Measurements from ENCODE around the gene CDH2.
A peak's percentile ranks its signal among the peaks of the same experiment; 100 is the strongest.

CDH2 gene

DNA sequence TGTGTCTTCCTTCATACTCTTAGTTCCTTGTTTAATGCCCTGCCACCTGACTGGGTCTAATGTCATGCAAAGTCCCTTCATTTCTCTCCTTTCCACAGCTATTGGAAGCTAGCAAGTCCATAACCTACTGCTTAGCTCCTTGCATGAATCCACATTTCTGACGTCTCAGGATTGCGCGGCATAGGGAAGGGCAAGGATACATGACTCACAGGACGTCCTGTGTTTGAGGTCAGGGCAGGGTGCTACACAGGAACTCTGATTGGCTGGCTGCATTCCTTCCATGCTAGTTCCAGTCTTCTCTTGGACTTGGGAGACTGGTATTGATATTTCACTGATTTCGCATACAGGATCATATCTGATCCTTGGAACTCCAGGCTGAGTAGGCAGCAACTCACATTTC is 137.9 kb downstream of the CDH2 start:
- DNase-seq, result peak; percentile 62

DNA sequence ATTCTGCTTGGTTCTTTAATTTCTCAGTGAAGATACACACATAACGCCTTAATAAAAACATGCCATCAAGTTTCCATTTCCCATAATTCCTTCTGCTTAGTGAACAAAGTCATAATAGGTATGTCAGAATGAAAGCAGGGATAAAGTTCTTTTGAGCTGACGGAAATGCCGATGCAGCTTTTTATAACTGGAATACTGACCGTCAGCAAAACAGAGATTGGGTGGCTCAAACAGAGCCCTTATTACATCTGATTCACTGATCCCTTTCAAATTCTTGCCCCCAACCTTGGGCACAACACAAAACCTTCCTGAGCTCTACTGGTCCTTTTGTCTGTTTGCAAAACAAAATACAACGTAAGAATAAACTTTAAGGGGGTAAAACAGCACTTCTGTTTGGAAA is 140.4 kb downstream of the CDH2 start:
- DNase-seq, result no peak

DNA sequence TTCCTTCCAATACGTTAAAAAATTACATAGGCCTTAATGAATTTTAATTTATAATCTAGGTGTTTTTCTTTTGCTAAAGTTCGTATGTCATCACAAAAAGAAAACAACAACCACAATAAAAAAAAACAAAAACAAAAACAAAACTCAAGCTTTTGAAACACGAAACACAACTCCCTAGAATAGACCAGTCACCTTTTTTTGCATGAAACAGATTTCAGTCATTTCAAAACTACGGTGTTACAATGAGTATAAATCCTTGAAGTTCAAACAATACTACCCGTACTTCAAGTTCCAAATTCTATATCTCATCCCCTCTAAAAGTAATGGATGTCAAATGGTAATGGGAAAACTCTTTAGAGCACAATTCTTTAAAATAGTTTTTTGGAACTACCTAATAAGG is 142.4 kb downstream of the CDH2 start:
- no peak for DNase-seq

DNA sequence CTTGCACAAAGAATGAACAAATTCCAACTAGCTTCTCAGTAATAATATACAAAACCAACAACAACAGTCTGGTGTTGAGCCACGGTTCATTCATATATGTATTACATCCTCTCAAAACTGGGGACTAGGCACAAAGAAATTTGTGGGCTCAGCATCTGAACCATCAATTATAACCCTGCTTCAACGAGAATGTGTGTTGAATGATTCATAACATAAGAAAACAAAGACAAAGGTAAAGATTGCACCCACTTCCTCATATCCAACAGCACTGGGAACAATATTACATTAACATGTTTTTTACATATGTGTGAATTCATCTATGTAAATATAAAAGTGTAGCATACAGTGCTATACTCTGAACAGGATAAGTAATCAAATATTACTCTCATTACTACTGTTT is 144.8 kb downstream of the CDH2 start:
- no peak for DNase-seq

DNA sequence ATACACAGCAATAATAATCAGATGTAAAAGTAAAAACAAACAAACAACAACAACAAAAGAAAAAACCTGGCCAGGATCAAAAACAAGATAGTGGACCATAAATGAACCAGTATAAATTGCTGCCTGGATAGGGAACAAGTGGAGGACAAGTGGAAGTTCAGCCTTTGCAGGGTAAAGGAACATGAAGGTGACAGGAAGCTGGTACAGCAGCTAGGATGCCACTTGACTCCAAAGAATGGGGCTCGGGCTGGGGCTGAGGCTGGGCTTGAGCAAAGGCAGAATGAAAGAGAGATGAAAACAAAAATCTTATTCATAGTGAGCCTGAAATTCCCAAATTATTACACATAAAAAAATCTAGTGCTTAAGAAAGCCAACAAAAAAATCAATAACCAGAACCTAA is 146.5 kb downstream of the CDH2 start:
- no peak for DNase-seq

DNA sequence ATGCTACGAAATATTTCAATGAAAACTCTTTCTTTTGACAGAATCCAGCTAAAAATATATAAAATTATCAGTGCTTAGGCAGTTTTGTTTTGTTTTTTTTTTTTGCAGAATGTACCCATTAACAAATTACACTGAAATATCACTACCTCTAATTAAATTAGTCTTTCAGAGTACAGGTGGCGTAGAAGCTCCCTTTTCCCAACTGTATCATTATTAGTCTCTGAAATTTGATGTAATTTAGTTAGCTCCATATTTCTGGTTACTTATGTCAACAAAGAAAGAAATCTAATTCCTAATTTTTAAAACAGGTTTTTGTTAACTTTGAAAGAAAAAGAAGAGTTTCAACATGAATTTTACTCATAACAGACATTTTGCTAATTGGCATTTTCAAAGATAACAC is 149.2 kb downstream of the CDH2 start:
- no peak for DNase-seq

DNA sequence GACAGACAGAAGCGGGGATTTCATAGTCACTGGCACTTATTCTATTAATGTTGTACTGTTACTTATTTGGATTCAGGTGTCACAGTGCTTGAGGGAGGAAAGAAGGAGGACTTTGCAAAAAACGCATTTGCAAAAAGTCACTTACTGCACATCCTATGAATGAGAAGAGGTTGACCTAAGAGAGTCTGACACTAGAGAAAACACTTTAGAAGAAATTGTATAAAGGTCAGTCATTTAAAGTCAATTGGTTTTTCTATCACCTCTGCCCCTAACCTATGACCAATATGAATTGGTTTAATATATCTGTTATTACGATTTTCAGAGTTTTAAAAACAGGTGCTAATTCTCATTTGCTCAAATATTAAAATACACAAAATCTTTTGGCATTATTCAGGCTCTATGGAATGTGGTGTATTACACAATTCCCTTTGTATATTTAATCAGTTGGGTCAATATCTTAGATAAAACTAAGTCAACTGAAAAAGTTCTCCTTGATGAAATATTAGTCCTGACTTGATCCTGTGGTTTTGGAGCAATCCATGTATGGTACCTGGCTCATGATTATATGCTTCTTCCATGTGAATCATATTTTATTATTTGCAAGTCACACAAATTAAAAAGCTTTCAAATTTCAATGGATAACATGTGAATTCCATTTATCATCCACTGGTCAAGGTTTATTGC is 157.4 kb downstream of the CDH2 start:
- no peak for DNase-seq

DNA sequence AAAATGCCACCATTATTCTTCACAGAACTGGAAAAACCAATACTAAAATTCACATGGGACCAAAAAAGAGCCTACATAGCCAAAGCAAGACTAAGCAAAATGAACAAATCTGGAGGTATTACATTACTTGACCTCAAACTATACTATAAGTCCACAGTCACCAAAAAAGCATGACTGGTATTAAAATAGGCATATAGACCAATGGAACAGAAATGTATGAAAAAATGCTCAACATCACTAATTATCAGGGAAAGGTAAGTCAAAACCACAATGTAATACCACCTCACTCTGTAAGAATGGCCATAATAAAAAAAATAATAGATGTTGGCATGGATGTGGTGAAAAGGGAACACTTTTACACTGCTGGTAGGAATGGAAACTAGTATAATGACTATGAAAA is 158.6 kb downstream of the CDH2 start:
- DNase-seq, result no peak

DNA sequence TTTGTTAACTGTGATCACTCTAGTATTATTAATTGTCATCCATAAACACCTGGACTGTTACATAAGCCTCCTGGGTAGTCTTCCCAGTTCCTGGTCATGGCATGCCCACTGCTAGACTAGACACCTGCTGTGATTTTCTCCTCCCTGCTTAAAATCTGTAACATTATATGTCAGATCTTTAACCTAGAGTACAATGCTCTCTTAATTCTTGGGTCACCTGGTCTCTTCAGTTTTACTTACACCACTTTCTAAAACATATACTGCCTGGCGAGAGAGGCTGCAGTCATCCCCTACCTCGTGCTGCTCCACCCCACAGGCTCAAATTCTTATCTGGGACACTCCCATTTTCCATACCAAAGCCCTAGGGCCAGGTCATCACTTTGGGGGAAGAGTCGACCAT is 161.3 kb downstream of the CDH2 start:
- DNase-seq, result no peak

DNA sequence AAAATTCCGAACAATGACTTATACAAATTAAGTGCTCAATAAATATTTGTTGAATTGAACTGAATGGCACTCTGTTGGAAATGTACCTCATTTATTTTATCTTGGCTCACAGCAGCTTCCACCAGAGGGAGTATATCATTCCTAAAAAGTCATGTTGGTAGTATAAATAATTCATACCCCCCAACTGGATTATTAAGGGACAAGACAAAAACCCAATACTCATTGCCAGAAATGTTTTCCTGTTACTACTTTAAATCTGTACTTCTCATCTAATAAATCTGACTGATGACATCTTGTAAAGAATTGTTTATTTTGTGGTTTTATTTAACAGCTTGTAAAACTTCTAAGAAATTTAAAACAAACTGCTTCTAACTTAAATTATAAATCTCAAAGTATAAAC is 163.9 kb downstream of the CDH2 start:
- no peak for DNase-seq

DNA sequence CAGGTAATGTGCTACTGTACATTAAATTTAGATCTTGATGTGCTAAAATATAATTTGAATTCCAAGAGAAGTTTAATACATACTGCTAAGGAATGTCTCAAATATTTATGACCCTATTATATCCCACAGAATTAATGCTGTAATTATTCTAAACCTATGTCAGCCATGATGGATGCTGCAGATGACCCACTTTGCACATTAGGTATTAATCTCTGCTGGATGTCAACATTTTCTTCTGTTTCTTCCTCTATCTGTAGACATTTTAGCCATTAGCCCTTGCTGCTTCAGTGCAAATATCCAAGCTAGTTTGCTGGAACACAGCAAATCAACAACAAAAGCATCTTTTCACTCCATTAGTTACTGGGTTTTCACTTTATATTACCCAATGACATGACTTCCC is 164.6 kb downstream of the CDH2 start:
- DNase-seq, result no peak

DNA sequence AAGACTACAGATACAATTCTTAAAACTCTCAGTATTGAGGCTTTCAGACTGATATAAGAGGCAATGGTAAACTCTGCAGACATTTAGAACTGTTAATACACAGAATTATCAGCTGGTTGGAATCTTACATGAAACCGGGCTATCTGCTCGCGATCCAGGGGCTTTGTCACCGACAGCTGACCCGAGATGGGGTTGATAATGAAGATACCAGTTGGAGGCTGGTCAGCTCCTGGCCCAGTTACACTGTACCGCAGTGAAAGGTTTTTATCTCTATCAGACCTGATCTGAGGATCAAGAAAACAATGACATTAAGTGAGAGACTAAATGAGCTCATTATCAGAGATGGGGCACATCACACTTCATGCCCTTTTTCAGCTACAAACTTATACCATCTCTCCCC is 167.3 kb downstream of the CDH2 start:
- DNase-seq, result no peak

DNA sequence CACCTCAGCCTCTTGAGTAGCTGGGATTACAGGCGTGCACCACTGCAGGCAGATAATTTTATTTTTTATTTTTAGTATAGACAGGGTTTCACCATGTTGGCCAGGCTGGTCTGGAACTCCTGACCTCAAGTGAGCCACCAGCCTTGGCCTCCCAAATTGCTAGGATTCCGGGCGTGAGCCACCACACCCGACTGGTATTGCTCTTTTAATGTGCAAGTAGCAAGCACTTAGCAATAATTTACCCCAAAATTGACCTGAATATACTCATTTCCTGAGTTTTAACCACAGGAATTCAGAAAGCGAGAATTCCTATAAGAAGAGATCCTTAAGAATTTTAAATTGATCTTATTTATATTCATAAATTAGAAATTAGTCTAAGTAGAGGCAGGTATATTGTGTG is 169.1 kb downstream of the CDH2 start:
- no peak for DNase-seq

DNA sequence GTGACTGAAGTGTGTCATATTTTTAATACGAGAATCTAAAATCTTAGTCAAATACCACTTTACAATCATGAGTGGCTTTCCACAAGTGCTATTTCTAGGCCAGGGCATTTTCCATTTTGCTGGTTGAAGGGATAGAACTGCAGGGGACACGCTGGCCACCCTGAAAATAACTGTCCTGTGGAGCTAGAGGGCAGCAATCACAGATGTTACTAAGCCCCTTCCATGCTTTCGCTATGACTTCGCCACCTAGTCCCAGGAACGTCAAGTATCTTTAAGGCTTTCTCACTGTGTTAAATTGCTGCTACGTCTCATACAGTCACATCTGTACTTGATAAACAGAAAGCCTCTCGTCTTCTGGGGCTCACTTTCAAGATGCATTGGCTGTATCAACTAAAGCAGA is 171.8 kb downstream of the CDH2 start:
- DNase-seq, result no peak

DNA sequence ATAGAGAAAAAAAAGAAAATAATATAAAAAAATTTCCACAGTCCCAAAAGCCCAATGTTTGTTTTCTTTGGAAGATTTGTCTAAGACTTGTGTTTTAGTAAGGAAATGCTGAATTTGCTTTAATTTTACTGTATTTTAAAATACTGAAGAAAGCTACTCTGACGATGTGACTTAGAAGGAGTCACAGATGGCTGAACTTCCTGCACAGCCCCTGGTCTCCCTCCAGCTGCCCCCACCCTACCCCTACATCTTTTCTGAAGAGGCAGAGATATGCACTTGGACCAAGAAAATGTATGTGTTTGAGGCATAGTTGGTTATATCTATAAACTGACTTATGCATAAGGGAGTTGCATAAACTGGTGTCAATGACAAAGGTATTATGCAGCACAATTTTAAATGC is 172.3 kb downstream of the CDH2 start:
- no peak for DNase-seq

DNA sequence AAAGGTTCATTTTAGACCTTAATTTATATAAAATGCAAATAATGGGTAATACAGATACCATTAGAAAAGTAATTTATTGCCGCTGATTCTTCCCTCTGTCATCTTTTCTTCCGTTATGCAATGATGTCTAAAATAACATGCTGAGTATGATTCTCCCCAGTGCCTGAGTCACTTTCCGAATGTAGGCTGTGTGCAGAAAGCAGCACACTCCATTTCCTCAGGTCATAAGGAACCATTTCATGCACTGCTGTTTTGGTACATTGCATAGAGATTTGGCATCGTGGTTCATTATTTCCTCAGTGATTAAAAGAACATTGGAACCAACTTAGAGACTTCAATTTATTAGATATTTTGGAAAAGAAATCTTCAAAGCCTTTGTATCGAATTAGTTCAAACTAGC is 173.5 kb downstream of the CDH2 start:
- no peak for DNase-seq

DNA sequence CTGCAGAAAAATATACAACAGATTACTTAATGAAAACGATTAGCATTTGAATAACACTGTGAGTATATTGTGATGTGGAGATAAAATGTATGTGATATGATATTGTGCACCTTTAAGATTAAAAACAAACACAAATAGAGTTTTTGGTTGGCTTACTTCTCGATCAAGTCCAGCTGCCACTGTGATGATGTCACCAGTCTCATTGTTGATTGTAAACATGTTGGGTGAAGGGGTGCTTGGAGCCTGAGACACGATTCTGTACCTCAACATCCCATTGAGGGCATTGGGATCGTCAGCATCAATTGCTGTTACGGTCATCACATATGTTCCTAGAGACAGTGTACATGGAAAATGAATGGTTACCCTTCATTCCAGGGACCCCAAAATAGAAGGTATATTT is 174.1 kb downstream of the CDH2 start:
- no peak for DNase-seq

DNA sequence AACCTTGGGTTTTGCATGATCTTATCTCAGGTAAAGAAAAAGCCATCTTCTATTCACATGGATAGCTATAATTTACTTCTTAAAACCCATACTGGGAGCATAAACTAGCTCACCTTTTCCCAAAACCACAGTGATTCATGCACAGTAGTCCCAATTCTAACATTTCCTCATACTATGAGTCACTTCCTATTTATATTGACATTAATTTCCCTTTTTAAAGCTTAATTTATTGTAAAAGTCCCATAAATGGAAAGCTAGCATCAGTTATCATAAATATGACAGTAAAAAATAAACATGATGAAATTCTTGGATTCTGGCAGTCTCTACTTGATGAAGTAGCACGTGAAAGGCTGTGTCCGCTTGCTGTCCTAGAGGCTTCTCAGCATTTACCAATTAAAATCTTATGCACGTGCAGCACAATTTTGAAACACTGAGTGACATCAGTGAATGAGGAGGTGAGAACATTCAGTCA is 180.1 kb downstream of the CDH2 start:
- no peak for DNase-seq

DNA sequence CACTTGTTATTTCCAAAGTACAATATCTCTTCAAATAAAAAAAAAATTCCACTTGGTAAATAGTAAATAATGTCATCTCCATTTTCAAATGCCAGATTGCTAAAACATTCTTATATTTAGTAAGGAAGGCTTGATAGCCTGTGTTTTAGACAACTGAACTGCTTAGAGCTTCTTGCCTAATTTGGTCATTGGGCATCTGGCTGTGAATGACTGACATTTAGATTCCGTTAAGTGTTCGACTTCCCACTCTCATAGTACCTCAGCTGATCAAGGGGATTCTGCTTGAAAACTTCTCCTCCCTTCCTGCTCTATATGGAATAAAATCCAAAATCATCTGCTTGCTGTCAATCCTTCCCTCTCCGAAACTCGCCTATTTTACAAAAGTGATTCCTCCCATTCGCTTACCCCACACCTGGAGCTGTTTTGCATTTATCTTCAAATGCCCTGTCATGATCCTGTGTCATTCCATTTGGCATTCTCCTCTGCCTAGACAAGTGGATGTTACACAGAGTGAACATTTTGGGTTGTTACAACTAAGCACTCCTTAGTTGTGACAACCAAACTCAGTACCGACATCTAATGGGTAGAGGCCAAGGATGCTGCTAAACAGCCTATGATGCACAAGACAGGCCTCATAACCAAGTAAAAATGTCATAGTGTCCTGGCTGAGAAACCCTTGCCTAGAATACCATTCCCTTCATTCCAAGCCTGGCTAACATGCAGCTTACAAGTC is 181.0 kb downstream of the CDH2 start:
- DNase-seq, result no peak

DNA sequence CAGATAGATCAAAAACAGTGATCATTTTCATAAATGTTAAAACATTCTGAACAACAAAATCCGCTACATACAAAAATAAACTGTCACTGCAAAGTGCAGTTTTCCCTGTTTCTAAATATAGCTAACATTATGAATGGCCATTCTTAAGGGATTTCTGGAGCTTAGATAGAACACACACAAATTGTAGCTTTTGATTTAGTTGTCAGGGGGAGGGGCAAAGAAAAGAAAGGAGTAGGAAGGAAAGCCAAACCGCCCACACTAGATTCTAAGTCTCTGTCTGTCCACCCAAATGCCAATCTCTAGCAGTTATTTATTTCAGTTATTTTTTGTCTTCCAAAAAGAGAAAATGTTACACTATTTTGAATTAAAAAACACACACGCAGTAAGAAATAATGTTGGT is 182.4 kb downstream of the CDH2 start:
- no peak for DNase-seq

DNA sequence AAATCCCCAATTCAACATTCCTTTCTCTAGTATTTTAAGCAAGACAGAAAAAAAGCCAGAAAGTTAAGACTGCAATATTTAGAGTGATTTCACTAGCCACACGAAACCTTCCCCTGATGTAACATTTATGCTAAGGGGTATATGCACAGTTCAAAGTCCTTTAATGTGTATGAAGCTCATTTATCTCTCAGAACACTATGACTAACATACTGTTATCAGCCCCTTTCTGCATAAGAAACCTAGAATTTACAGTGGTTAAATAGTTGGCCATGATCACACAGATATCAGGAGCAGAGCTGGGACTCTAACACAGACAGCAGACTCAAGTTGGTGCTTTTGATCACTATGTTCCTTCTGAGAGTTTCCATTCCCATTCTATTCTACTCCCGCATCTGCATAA is 185.5 kb downstream of the CDH2 start:
- no peak for DNase-seq

DNA sequence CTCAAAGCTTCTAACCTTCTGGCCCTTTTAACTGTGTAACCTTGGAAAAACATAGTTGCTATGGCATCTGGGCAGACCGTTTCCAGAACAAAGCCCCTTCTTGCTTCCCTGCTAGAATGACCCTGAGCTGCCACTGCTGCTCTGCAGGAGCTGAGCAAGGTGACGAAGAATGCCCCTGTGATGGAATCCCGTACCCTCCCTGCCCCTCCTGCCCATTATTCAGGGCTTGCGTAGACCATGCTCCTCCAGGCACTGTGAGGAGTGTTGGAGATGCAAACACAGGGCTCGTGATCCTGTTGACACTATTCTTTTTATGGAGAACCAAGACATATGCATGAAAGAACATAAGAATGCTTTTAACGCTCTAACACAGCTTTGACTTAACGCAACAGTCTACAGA is 191.1 kb downstream of the CDH2 start:
- no peak for DNase-seq

DNA sequence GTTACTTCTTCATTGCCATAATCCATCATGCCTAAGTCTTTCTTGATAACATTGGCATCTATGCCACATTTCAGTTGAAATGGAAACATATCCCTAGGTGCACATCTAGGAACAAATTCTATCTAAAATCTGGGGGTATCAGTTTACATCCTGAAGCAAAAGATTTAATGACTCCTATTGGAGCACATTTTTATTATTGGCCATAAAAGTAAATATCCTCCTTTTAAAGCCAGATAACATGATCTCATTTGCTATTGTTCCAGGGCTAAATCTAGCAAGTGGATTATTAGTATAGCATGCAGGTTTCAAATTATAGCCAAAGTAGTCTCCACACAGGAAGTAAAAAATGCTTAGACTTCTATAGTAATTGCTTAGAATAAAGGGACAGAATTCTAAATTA is 193.2 kb downstream of the CDH2 start:
- DNase-seq, result no peak

DNA sequence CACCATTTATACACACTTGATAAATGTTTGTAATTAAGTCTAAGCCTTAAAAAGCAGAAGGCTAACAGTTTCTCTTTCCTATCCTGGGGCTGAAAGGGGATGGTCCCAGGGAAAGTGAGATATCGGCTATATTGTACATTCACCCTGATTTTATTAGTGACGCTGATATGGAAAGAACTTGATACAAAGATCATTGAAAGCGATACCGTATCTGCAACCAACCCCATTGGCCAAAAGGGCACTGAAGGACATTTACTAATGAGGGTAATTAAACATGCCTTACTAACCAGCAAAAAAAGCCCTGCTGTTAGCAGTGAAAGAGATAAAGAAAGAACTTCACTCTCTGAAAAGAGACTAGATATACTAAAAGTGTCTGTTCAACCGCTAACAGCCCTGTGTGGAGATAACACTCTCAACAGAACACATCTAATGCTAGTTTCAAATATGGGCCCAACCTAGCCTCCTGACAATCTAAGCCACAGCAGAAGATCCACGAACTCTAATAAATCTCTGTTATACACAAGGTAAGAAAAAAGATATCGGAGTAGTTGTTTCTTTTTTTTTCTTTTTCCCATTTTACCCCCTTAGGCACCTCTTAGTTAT is 200.0 kb downstream of the CDH2 start:
- no peak for DNase-seq

DNA sequence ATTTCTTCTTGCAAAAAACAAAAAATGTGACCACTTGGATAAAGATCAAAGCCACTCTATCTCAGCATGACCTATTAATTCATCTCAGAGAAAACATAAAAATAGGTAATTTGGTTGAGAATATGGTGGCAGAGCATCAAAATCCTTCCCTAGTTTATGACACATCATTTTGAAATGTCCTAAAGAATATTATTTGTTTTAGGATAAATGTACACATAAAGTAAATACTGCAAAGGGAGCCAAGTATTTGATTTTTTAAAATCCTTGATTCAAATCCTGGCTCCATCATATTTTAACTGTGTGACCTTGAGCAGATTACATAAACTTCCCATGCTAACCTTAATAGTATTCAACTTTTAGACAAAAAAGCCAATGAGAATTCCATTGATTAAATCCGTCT is 206.6 kb downstream of the CDH2 start:
- DNase-seq, result no peak

Data from islet precursor cell (in vitro differentiated cells).